ENCODE data around the gene ABCG4.

The ABCG4 gene

GRCh38 chr11:119108146-119108856, 40.6 kb upstream of the ABCG4 start:
- Histone ChIP-seq H3K27me3 (ENCODE audit: control insufficient read depth in 1 of 2, insufficient read depth in 2 of 2, low read length in 2 of 2) (no peaks in the 10 kb centered on the region), H3K9me3 (ENCODE audit: low read length) (no peaks in the 10 kb centered on the region), H3K27ac (ENCODE audit: low read depth, low read length) (peak overlapping the region; percentile 80), H3K4me1 (ENCODE audit: insufficient read depth, low read length) (peaks cover 27% of the 10 kb centered on the region), H3K36me3 (ENCODE audit: insufficient read depth, low read length) (peaks cover 17% of the 10 kb centered on the region), H3K4me3 (ENCODE audit: low read depth in 1 of 2, low read length in 2 of 2) (peak overlapping the region; percentile 58 to 91), H3K9ac (ENCODE audit: low read length) (peak overlapping the region; percentile 44)

- Histone ChIP-seq H3K9me3 (ENCODE audit: low read length) (no peaks in the 10 kb centered on the region), H3K36me3 (ENCODE audit: insufficient read depth, low read length) (peaks cover 22% of the 10 kb centered on the region), H3K4me1 (ENCODE audit: insufficient read depth, low read length) (peaks cover 27% of the 10 kb centered on the region), H3K27me3 (ENCODE audit: control insufficient read depth in 1 of 2, insufficient read depth in 2 of 2, low read length in 2 of 2) (no peaks in the 10 kb centered on the region), H3K4me3 (ENCODE audit: low read depth in 1 of 2, low read length in 2 of 2) (peak overlapping the region in 1 of 2 donors; percentile 58), H3K9ac (ENCODE audit: low read length) (peak overlapping the region; percentile 44), H3K27ac (ENCODE audit: low read depth, low read length) (no peak overlapping the region)
Measured at GRCh38 chr11:119108857-119109221, 40.0 kb upstream of the ABCG4 start.

GRCh38 chr11:119109843-119110242, 39.0 kb upstream of the ABCG4 start:
- no peak overlapping the region for H3K9ac ChIP-seq (ENCODE audit: low read length)
- H3K4me3 ChIP-seq (ENCODE audit: low read depth in 1 of 2, low read length in 2 of 2): no peak overlapping the region
- H3K27me3 ChIP-seq (ENCODE audit: control insufficient read depth in 1 of 2, insufficient read depth in 2 of 2, low read length in 2 of 2): no peaks in the 10 kb centered on the region
- H3K9me3 ChIP-seq (ENCODE audit: low read length): no peaks in the 10 kb centered on the region
- H3K36me3 ChIP-seq (ENCODE audit: insufficient read depth, low read length): peaks cover 30% of the 10 kb centered on the region
- H3K4me1 ChIP-seq (ENCODE audit: insufficient read depth, low read length): peaks cover 27% of the 10 kb centered on the region
- no peak overlapping the region for H3K27ac ChIP-seq (ENCODE audit: low read depth, low read length)

GRCh38 chr11:119110439-119110838, 38.4 kb upstream of the ABCG4 start:
- Histone ChIP-seq H3K36me3 (ENCODE audit: insufficient read depth, low read length) (peaks cover 30% of the 10 kb centered on the region), H3K9ac (ENCODE audit: low read length) (no peak overlapping the region), H3K27ac (ENCODE audit: low read depth, low read length) (no peak overlapping the region), H3K4me1 (ENCODE audit: insufficient read depth, low read length) (peaks cover 27% of the 10 kb centered on the region), H3K27me3 (ENCODE audit: control insufficient read depth in 1 of 2, insufficient read depth in 2 of 2, low read length in 2 of 2) (no peaks in the 10 kb centered on the region), H3K4me3 (ENCODE audit: low read depth in 1 of 2, low read length in 2 of 2) (no peak overlapping the region), H3K9me3 (ENCODE audit: low read length) (no peaks in the 10 kb centered on the region)

- no peak overlapping the region for H3K27ac ChIP-seq (ENCODE audit: low read depth, low read length)
- H3K9me3 ChIP-seq (ENCODE audit: low read length): no peaks in the 10 kb centered on the region
- H3K9ac ChIP-seq (ENCODE audit: low read length): no peak overlapping the region
- H3K27me3 ChIP-seq (ENCODE audit: control insufficient read depth in 1 of 2, insufficient read depth in 2 of 2, low read length in 2 of 2): no peaks in the 10 kb centered on the region
- peaks cover 23% of the 10 kb centered on the region for H3K4me1 ChIP-seq (ENCODE audit: insufficient read depth, low read length)
- peaks cover 30% of the 10 kb centered on the region for H3K36me3 ChIP-seq (ENCODE audit: insufficient read depth, low read length)
- H3K4me3 ChIP-seq (ENCODE audit: low read depth in 1 of 2, low read length in 2 of 2): no peak overlapping the region
Measured at GRCh38 chr11:119111361-119111925, 37.4 kb upstream of the ABCG4 start.

- H3K4me1 ChIP-seq (ENCODE audit: insufficient read depth, low read length): peaks cover 19% of the 10 kb centered on the region
- peaks cover 30% of the 10 kb centered on the region for H3K36me3 ChIP-seq (ENCODE audit: insufficient read depth, low read length)
- no peak overlapping the region for H3K27ac ChIP-seq (ENCODE audit: low read depth, low read length)
- H3K9me3 ChIP-seq (ENCODE audit: low read length): no peaks in the 10 kb centered on the region
- H3K27me3 ChIP-seq (ENCODE audit: control insufficient read depth in 1 of 2, insufficient read depth in 2 of 2, low read length in 2 of 2): no peaks in the 10 kb centered on the region
- no peak overlapping the region for H3K4me3 ChIP-seq (ENCODE audit: low read depth in 1 of 2, low read length in 2 of 2)
- no peak overlapping the region for H3K9ac ChIP-seq (ENCODE audit: low read length)
Measured at GRCh38 chr11:119112314-119113020, 36.4 kb upstream of the ABCG4 start.

GRCh38 chr11:119113716-119114115, 35.1 kb upstream of the ABCG4 start:
- H3K4me1 ChIP-seq (ENCODE audit: insufficient read depth, low read length): peaks cover 11% of the 10 kb centered on the region
- peaks cover 30% of the 10 kb centered on the region for H3K36me3 ChIP-seq (ENCODE audit: insufficient read depth, low read length)
- no peaks in the 10 kb centered on the region for H3K9me3 ChIP-seq (ENCODE audit: low read length)
- H3K4me3 ChIP-seq (ENCODE audit: low read depth in 1 of 2, low read length in 2 of 2): no peak overlapping the region
- H3K27me3 ChIP-seq (ENCODE audit: control insufficient read depth in 1 of 2, insufficient read depth in 2 of 2, low read length in 2 of 2): no peaks in the 10 kb centered on the region
- H3K9ac ChIP-seq (ENCODE audit: low read length): no peak overlapping the region
- no peak overlapping the region for H3K27ac ChIP-seq (ENCODE audit: low read depth, low read length)

- Histone ChIP-seq H3K4me1 (ENCODE audit: insufficient read depth, low read length) (peaks cover 4% of the 10 kb centered on the region), H3K9me3 (ENCODE audit: low read length) (no peaks in the 10 kb centered on the region), H3K36me3 (ENCODE audit: insufficient read depth, low read length) (peaks cover 30% of the 10 kb centered on the region), H3K4me3 (ENCODE audit: low read depth in 1 of 2, low read length in 2 of 2) (no peak overlapping the region), H3K27me3 (ENCODE audit: control insufficient read depth in 1 of 2, insufficient read depth in 2 of 2, low read length in 2 of 2) (no peaks in the 10 kb centered on the region), H3K27ac (ENCODE audit: low read depth, low read length) (no peak overlapping the region), H3K9ac (ENCODE audit: low read length) (no peak overlapping the region)
Measured at GRCh38 chr11:119114351-119114750, 34.5 kb upstream of the ABCG4 start.

- H3K4me3 ChIP-seq (ENCODE audit: low read depth in 1 of 2, low read length in 2 of 2): no peak overlapping the region
- no peak overlapping the region for H3K27ac ChIP-seq (ENCODE audit: low read depth, low read length)
- H3K27me3 ChIP-seq (ENCODE audit: control insufficient read depth in 1 of 2, insufficient read depth in 2 of 2, low read length in 2 of 2): no peaks in the 10 kb centered on the region
- H3K9me3 ChIP-seq (ENCODE audit: low read length): no peaks in the 10 kb centered on the region
- no peak overlapping the region for H3K9ac ChIP-seq (ENCODE audit: low read length)
- peaks cover 4% of the 10 kb centered on the region for H3K4me1 ChIP-seq (ENCODE audit: insufficient read depth, low read length)
- peaks cover 29% of the 10 kb centered on the region for H3K36me3 ChIP-seq (ENCODE audit: insufficient read depth, low read length)
Measured at GRCh38 chr11:119115484-119116234, 33.2 kb upstream of the ABCG4 start.

- Histone ChIP-seq H3K9ac (ENCODE audit: low read length) (no peak overlapping the region), H3K9me3 (ENCODE audit: low read length) (no peaks in the 10 kb centered on the region), H3K27ac (ENCODE audit: low read depth, low read length) (no peak overlapping the region), H3K4me1 (ENCODE audit: insufficient read depth, low read length) (peaks cover 7% of the 10 kb centered on the region), H3K36me3 (ENCODE audit: insufficient read depth, low read length) (peaks cover 24% of the 10 kb centered on the region), H3K4me3 (ENCODE audit: low read depth in 1 of 2, low read length in 2 of 2) (no peak overlapping the region), H3K27me3 (ENCODE audit: control insufficient read depth in 1 of 2, insufficient read depth in 2 of 2, low read length in 2 of 2) (no peaks in the 10 kb centered on the region)
Measured at GRCh38 chr11:119116235-119116594, 32.6 kb upstream of the ABCG4 start.

- Histone ChIP-seq H3K27me3 (ENCODE audit: control insufficient read depth in 1 of 2, insufficient read depth in 2 of 2, low read length in 2 of 2) (no peaks in the 10 kb centered on the region), H3K9me3 (ENCODE audit: low read length) (no peaks in the 10 kb centered on the region), H3K27ac (ENCODE audit: low read depth, low read length) (no peak overlapping the region), H3K36me3 (ENCODE audit: insufficient read depth, low read length) (peaks cover 20% of the 10 kb centered on the region), H3K9ac (ENCODE audit: low read length) (no peak overlapping the region), H3K4me3 (ENCODE audit: low read depth in 1 of 2, low read length in 2 of 2) (no peak overlapping the region), H3K4me1 (ENCODE audit: insufficient read depth, low read length) (peaks cover 7% of the 10 kb centered on the region)
Measured at GRCh38 chr11:119116601-119117000, 32.3 kb upstream of the ABCG4 start.
